K562 treated with DMSO at 1 percent for 4 hours (cell line): ENCODE data around the gene NASP. TPM values are rescaled to one million over a fixed set of nuclear protein-coding genes. Genes with fewer than 3 reads are reported as not detected.

Source experiments
- total RNA-seq: library from RNA; unstranded; fragments of 300-600 nt; gene quantifications from 2 replicates; pipeline ENCODE4 v1.2.3, GENCODE V29; 2022; ENCODE audit not compliant: insufficient read depth

Gene NASP
- 280 and 363 TPM in 2 replicates for total RNA-seq

GRCh38 chr1:45583666-45584350 is at the start of gene NASP:
Gene NASP, plus strand, starts transcription at chr1:45584041. Its CDS starts 106 bp downstream, at chr1:45584147.

GRCh38 chr1:45550401-45551351 is 33.2 kb upstream of the NASP start, which contains the start of gene AKR1A1:
Gene AKR1A1, plus strand, starts transcription at chr1:45550826. Its CDS starts 10,969 bp downstream, at chr1:45561795.

GRCh38 chr1:45623972-45624371 is 40.1 kb downstream of the NASP start, which contains the start of gene CCDC17:
Gene CCDC17, minus strand, starts transcription at chr1:45624054. Its CDS starts 145 bp downstream, at chr1:45623909.

Other genes starting within 250 kb of the NASP start
- gene TOE1, start 243.9 kb upstream of the NASP start, total RNA-seq: 10.5 and 11.0 TPM in 2 replicates
- 27.2 and 30.3 TPM in 2 replicates for gene MUTYH, start 243.6 kb upstream of the NASP start, total RNA-seq
- gene TESK2, start 92.9 kb upstream of the NASP start, total RNA-seq: 11.1 and 13.9 TPM in 2 replicates
- gene CCDC163, start 84.0 kb upstream of the NASP start, total RNA-seq: 6.0 and 8.0 TPM in 2 replicates
- gene MMACHC, start 83.7 kb upstream of the NASP start, total RNA-seq: 1.6 and 2.2 TPM in 2 replicates
- 755 and 873 TPM in 2 replicates for gene PRDX1, start 62.2 kb upstream of the NASP start, total RNA-seq
- gene AKR1A1, start 33.2 kb upstream of the NASP start, total RNA-seq: 246 and 263 TPM in 2 replicates
- gene CCDC17, start 40.0 kb downstream of the NASP start, total RNA-seq: 2.9 and 4.0 TPM in 2 replicates
- gene GPBP1L1, start 102.5 kb downstream of the NASP start, total RNA-seq: 53.6 and 77.2 TPM in 2 replicates
- 29.9 and 44.9 TPM in 2 replicates for gene TMEM69, start 104.1 kb downstream of the NASP start, total RNA-seq
- gene IPP, start 166.6 kb downstream of the NASP start, total RNA-seq: 3.5 and 3.8 TPM in 2 replicates
- 26.9 and 37.4 TPM in 2 replicates for gene MAST2, start 219.6 kb downstream of the NASP start, total RNA-seq